BLaER1 (cell line): ENCODE measurements around the gene PRUNE2.

Experiments
- H3K27ac ChIP-seq: shearing (Covaris generic); formaldehyde crosslinking; 2 replicates; pipeline ENCODE4 v1.8.1; 2022
- H3K27me3 ChIP-seq: shearing (Covaris generic); formaldehyde crosslinking; 2 replicates; pipeline ENCODE4 v1.8.1; 2022
- H3K36me3 ChIP-seq: shearing (Covaris generic); formaldehyde crosslinking; 2 replicates; pipeline ENCODE4 v1.8.1; 2022
- H3K4me1 ChIP-seq: shearing (Covaris generic); formaldehyde crosslinking; 2 replicates; pipeline ENCODE4 v1.8.1; 2022
- H3K4me2 ChIP-seq: shearing (Covaris generic); formaldehyde crosslinking; 2 replicates; pipeline ENCODE4 v1.8.1; 2022
- H3K4me3 ChIP-seq: shearing (Covaris generic); formaldehyde crosslinking; 2 replicates; pipeline ENCODE4 v1.8.1; 2022
- H3K9ac ChIP-seq: shearing (Covaris generic); formaldehyde crosslinking; 2 replicates; pipeline ENCODE4 v1.8.1; 2022
- H3K9me3 ChIP-seq: shearing (Covaris generic); formaldehyde crosslinking; 2 replicates; pipeline ENCODE4 v1.8.1; 2022
- H4K20me1 ChIP-seq: shearing (Covaris generic); formaldehyde crosslinking; 2 replicates; pipeline ENCODE4 v1.8.1; 2022
- Cebpa-rat ChIP-seq: shearing (Covaris generic); IDR thresholded peaks from 2 replicates; pipeline ENCODE4 v1.8.1; 2022

The PRUNE2 gene

GRCh38 chr9:76561900-76562299 lies 344.0 kb downstream of the PRUNE2 start:
- no peaks in the 10 kb centered on the region for H4K20me1 ChIP-seq
- H3K36me3 ChIP-seq = no peaks in the 10 kb centered on the region
- peaks cover 46% of the 10 kb centered on the region for H3K4me1 ChIP-seq
- 0 out of 2 replicates have a peak overlapping the region, but pooled peaks have one; percentile 18 for H3K4me3 ChIP-seq
- no peak overlapping the region for H3K9ac ChIP-seq
- H3K27me3 ChIP-seq = no peaks in the 10 kb centered on the region
- H3K4me2 ChIP-seq = peak overlapping the region; percentile 61
- 0 out of 2 replicates have a peak overlapping the region, but pooled peaks have one; percentile 4 for H3K27ac ChIP-seq
- peaks cover 7% of the 10 kb centered on the region for H3K9me3 ChIP-seq
- TF ChIP-seq Cebpa-rat = no peak
